GM21786 (cell line): ENCODE measurements around the gene MOCS3.

Experiments
- ATAC-seq: cut with Tn5 transposase; IDR thresholded peaks from one replicate; pipeline ENCODE4 v1.9.1; 2021; ENCODE audit not compliant: unreplicated experiment

Gene MOCS3

DNA sequence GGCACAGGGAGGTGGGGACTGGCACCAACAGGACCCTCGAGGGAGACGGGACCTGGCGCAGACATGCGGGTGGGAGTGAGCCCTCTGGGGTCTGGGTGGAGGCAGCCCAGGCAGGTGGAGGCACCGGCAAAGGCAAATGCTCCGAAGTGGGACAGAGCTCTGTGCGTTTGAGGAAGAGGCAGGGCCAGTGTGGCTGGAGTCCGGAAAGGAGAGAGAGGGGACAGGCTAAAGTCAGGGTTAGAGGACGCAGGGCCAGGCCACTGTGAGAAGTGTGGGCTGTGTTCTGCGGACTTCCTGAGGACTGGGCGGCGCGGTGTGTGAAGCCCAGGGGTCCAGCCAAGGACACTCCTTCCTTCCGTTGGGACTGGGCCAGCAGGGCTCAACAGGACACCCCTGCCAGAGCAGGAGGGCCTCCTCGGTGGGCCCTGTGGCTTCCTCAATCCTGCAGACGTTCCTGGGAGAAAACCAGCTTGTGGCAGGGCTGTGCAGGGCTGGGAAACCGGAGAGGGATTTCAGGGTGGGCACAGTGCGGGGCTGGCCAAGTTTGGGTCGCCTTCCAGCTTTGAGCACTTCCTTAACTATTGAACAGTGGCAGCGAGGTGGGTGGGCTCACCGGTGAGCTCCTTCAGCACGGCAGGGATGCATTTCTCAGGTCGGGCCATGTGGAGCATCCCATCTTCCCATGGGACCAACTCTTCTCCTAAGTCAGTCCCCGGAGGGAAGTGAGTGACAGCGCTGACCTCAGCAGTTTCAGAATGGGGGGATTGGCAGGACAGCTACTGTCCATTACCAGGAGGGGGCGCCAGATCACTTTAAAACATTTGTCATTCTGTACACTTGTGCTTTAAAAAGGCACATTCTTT, 22.5 kb downstream of the MOCS3 start:
- ATAC-seq, result no peak

GRCh38 chr20:50981714-50982048, 23.1 kb downstream of the MOCS3 start:
- ATAC-seq, result no peak

DNA sequence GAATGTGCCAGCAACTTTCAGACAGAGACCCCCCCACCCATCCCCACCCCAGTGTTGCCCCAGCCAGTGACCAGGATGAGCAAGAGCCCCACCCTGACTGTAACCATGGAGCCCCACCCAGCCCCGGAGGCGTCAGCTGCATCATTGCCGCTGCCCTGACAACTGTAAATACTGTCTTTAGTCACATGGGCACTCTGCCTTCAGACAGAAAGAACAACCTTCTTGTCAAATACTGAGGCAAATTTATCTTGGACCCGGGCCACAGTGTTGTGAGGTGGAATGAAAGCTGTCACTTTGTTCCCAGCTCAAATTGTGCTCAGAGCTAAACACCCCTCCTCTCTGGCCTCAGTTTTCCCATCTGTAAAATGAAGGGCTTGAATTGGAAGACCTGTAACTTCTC, 23.7 kb downstream of the MOCS3 start:
- no peak for ATAC-seq

DNA sequence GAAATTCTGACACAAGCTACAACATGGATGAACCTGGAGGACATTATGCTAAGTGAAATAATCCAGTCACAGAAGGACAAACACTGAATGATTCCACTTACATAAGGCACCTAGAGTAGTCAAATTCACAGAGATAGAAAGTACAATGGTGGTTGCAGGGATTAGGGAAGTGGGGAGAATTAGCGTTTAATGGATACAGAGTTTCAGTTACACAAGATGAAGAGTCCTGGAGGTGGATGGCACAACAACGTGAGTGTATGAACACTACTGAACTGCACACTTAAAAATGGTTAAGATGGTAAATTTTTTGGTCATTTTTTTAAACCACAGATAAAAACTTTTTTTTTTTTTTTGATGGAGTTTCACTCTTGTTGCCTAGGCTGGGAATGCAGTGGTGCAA, 24.7 kb downstream of the MOCS3 start:
- ATAC-seq, result no peak

GRCh38 chr20:50987493-50988210, 29.0 kb downstream of the MOCS3 start:
- ATAC-seq, result no peak

GRCh38 chr20:50991076-50991475, 32.5 kb downstream of the MOCS3 start:
- ATAC-seq, result no peak

DNA sequence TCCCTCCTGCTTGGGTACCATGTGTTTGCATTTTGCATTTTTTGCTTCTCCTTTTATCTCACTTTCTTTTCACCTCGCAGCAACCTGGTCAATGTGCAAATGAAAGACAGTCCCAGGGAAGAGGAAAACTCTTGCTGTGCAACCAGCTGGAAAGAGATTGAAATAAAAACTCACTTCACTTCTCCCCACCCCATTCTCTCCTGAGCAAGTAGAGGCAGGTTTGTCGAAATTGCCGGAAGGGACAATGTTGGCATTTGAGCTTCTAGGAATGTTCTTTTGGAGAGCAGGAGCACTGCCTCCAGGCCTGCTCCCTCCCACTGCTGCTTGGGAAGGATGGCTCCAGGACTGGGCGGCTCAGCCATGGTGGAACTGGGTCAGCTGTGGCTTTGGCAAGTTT, 33.7 kb downstream of the MOCS3 start:
- ATAC-seq, result no peak

DNA sequence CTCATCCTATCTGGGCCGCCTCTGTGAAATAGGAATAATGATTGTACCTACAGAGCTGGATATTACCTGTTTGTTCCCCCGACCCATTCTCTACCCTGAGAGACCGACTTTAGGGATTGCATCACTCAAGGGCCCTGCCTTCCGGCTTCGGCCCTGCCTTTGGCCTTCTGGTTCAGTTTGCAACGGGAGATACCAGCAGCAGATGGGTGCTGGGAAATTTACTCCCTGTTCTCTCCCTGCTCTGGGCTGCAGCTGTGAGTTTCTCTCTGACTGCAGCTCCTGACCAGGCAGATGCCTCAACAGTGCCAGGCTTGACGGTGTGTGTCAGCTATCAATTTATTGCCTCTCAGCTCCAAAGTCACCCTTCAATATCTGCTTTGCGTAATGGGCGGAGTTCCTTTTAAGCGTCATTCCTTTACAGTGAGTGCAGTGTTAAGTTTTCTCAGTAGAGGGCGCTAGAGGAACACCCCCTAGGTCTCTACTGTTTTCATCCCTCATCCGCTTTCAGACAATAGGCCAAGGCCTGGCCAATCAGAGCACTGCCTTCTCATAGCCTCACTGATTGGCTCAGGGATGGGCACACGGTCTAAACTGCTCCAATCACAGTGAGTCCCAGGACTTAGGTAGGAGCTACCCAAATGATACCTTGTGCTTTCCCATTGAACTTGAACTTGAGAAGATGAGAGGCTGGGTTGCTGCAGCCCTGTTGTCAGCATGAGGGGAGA, 34.3 kb downstream of the MOCS3 start:
- no peak for ATAC-seq

DNA sequence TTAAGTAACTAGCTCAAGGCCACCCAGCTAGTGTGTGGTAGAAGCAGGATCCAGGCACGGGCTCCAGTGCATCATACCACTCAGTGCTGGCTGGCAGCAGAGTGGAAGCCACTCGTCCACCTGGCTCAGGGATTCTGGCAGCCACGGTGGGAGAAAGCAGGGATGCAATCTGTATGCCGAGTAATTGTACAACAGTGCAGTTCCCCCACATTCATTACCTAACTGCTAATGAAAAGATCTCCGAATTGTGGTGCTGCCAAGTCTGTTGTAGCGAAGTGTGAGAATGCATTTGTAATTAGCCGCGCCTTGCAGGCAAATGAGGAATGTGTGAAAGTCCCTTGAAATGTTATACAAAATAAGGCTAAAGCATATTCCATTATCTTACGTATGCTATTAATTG, 35.3 kb downstream of the MOCS3 start:
- ATAC-seq, result no peak

DNA sequence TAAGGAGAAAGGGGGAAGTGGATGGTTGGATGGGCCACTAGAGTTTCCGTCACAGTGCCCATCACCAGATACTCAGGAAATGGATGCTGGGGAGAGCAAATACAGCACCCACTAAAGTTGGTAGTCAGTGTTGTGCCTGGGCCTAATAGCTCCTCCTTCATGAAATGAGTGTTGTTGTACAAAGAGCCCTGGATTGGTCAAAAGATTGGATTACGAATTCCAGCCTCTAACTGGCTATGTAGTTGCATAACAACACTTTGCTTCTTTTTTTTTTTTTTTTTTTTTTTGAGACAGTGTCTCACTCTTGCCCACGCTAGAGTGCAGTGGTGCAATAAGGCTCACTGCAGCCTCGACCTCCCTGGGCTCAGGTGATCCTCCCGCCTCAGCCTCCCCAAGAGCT, 36.9 kb downstream of the MOCS3 start:
- no peak for ATAC-seq

DNA sequence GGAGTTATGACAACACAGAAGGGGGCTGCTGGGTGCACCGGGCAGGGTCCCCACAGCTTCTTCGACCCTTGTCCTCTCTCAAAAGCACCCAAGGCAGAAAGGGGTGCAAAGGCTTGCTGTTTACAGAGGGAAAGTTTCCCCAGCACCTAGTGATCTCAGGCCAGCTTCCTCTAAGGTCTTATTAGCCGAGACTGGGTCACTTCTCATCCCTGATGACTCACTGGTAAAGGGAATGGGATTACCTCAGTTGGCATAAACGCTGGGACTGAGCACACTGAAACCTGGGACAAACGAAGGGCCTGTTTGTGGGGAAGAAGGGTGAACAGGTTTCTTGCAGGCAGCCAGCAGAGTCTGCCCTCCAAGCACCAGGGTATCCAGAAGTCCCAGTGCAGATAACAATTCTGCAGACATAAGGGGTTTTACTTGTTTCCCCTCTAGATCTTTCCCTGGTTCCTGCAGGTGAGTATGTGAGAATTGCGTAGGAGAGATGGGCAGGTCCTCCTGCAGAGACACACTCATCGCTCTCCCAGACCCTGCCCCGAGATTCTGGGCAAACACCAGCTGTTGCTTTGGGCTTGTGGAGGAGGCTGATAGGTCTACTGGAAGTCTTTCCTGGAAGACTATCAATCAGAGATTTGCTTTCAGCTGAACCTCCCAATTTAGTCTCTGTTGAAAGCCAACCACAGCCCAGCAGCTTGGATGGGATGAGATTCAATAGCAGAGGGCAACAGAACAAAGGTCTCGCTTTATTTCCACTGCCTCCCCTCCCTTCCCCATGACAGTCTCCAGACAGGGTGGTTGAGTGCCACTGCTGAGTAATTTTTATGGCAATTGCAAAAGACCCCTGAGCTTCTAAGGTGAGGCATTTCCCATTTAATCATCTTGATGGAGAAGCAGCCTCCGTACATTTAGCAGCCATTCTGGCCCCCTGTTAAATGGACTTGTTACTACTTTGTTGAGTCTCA, 38.6 kb downstream of the MOCS3 start:
- no peak for ATAC-seq

- no peak for ATAC-seq
These were observed 40.7 kb downstream of the MOCS3 start for GRCh38 chr20:50999355-50999754.

GRCh38 chr20:51001430-51002265, 43.0 kb downstream of the MOCS3 start:
- no peak for ATAC-seq

DNA sequence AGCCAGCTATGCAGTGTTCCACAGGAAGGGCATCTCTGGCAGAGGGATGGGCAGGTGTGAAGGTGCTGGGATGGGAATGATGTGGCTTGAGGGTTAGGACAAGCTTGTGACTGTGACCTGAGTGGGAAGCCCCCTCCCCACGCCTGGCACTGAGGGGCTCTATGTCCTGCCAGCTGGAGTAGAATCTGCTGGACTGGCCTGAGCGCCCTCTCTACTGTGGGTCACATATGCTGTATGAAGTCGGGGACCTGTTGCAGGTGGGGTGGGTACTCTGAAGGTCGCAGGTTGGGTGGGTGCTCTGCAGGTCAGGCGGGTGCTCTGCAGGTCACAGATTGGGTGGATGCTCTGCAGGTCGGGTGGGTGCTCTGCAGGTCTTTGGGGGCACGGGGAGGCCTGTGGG, 44.0 kb downstream of the MOCS3 start:
- no peak for ATAC-seq

DNA sequence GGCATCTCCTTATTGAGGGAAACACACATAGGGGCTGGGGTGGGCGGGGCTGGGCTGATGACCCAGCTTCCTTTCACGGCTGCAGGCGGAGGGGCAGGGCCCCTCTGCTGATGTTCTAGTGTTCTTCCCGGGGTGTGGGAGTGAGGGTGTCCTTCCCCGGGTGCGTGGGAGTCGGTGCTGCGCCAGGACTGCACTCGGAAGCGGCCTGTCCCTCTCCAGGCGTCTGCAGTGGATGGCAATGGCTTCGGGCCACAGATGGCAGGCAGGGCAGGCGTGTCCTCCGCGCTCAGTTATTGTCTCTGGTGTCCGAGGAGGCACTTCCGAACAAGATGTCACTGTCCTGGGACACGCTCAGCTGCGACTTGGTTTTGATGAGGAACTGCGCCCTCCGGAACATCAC, 45.1 kb downstream of the MOCS3 start:
- no peak for ATAC-seq

DNA sequence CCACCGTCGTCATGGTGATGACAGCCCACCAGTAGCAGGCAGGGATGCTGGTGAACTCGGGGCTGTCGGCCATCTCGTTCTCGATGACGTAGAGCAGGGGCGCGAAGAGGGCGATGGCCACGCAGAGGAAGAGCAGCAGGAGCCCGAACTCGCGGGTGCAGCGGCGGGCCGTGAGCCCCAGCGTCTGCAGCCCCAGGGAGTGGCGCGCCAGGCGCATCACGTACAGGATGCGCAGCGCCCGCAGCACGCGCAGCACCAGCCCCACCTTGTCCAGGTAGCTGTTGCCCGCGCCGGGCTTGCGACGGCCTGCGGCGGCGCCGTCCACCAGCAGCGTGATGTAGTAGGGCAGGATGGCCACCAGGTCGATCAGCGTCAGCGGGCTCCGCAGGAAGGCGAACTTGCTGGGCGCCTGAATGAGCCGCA, 45.7 kb downstream of the MOCS3 start:
- ATAC-seq, result no peak

DNA sequence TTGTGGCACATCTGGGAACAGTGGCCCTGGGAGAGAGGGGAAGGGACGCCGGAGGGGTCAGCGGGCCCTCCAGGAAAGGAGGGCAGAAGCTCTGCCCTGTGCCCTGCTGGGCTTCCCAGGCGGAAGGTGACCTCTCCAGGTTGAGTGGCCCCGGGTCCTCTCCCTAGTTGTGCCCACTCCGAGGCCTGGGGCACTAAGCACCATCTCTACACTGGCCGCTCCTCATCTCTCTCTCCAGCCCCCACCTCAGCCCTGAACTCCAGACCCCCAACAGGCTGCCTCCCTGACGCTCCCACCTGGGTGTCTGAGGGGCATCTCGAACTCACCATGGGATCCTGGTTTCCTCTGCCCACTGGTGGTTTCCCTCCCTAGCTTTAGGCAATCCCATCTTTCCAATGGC, 46.2 kb downstream of the MOCS3 start:
- no peak for ATAC-seq

GRCh38 chr20:51005214-51005613, 46.6 kb downstream of the MOCS3 start:
- no peak for ATAC-seq

GRCh38 chr20:51008718-51009117, 50.1 kb downstream of the MOCS3 start:
- no peak for ATAC-seq
